Naive thymus-derived CD4-positive, alpha-beta T cell (primary cell): Measurements from ENCODE around the gene PTPRR. TPM values are rescaled to one million over a fixed set of nuclear protein-coding genes. Genes with fewer than 3 reads are reported as not detected.

ENCODE experiments used
- polyA plus RNA-seq, 2 donors: library from polyadenylated mRNA; unstranded; fragments of 300-500 nt; fragmentation: Illumina TruSeq; gene quantifications; one replicate each; pipeline ENCODE4 v1.2.3, GENCODE V29; 2021
- total RNA-seq, 6 experiments: library from RNA in 5 of 6; stranded (reverse) in 5 of 6; gene quantifications; 1 replicate in 5 of 6; 2 replicates in 1 of 6; pipeline ENCODE4 v1.2.3 and lab custom pipeline; 2021 to 2026

Gene PTPRR
- total and polyA plus RNA-seq, 7 experiments from 2014 or later, result not detected

Other genes starting within 250 kb of the PTPRR start
- gene TSPAN8, start 237.3 kb upstream of the PTPRR start, total RNA-seq, result not detected
- not detected for gene TSPAN8, start 237.3 kb upstream of the PTPRR start, polyA plus RNA-seq